ENCODE measurements around the gene EFS. TPM values are rescaled to one million over a fixed set of nuclear protein-coding genes. Genes with fewer than 3 reads are reported as not detected.

Gene EFS
- total RNA-seq, 1 experiment from 2014 or later, result 0.14 TPM

- BruUV-seq (replicated peaks), result no TSS peak
- H3K4me3 Mint-ChIP-seq (ENCODE audit: unreplicated experiment), result no peak overlapping the region
- Histone ChIP-seq H3K36me3 (ENCODE audit: control insufficient read depth, insufficient read depth, low read length) (no peaks in the 10 kb centered on the region), H3K4me1 (no peaks in the 10 kb centered on the region), H3K4me3 (ENCODE audit: low read depth, low read length) (no peak overlapping the region), H3K9me3 (no peaks in the 10 kb centered on the region), H3K27me3 (replicated peaks; ENCODE audit: control insufficient read depth, insufficient read depth, low read length) (no peaks in the 10 kb centered on the region; the same call in 1 of the 2 replicates)
- H3K4me1 Mint-ChIP-seq (ENCODE audit: low read depth, unreplicated experiment), result no peaks in the 10 kb centered on the region
- CTCF ChIA-PET, result no interaction called here
- H3K27ac Mint-ChIP-seq (ENCODE audit: unreplicated experiment), result no peak overlapping the region
- DNase-seq, result no peak
- H3K27me3 Mint-ChIP-seq (ENCODE audit: insufficient read depth, unreplicated experiment), result peaks cover 14% of the 10 kb centered on the region
- H3K9me3 Mint-ChIP-seq (ENCODE audit: unreplicated experiment), result no peaks in the 10 kb centered on the region
- POLR2A ChIA-PET, result no interaction called here
- intact Hi-C loops (cut with micrococcal nuclease; ENCODE audit: unreplicated experiment), result loop anchor here (5.0 kb wide), 1 partner anchor 689 kb away; no protein-coding TSS in a partner anchor
- TF ChIP-seq CTCF (IDR thresholded peaks at IDR 0.05; ENCODE audit: insufficient read depth in 1 of 2, low read depth in 1 of 2, low read length in 1 of 2, severe bottlenecking in 1 of 2, unreplicated experiment in 1 of 2), result no peak
- H3K36me3 Mint-ChIP-seq (ENCODE audit: insufficient read depth, unreplicated experiment), result no peaks in the 10 kb centered on the region
Observed at GRCh38 chr14:23377573-23378563, 12.9 kb upstream of the EFS start.

GRCh38 chr14:23377198-23377550 is 12.2 kb upstream of the EFS start:
- H3K9me3 Mint-ChIP-seq (ENCODE audit: unreplicated experiment), result no peaks in the 10 kb centered on the region
- H3K36me3 Mint-ChIP-seq (ENCODE audit: insufficient read depth, unreplicated experiment), result no peaks in the 10 kb centered on the region
- BruUV-seq (replicated peaks), result no TSS peak
- H3K4me1 Mint-ChIP-seq (ENCODE audit: low read depth, unreplicated experiment), result no peaks in the 10 kb centered on the region
- H3K27me3 Mint-ChIP-seq (ENCODE audit: insufficient read depth, unreplicated experiment), result peaks cover 15% of the 10 kb centered on the region
- TF ChIP-seq CTCF (IDR thresholded peaks at IDR 0.05; ENCODE audit: insufficient read depth in 1 of 2, low read depth in 1 of 2, low read length in 1 of 2, severe bottlenecking in 1 of 2, unreplicated experiment in 1 of 2), result no peak
- Histone ChIP-seq H3K9me3 (no peaks in the 10 kb centered on the region), H3K27me3 (replicated peaks; ENCODE audit: control insufficient read depth, insufficient read depth, low read length) (no peaks in the 10 kb centered on the region; the same call in 1 of the 2 replicates), H3K36me3 (ENCODE audit: control insufficient read depth, insufficient read depth, low read length) (no peaks in the 10 kb centered on the region), H3K4me3 (ENCODE audit: low read depth, low read length) (no peak overlapping the region), H3K4me1 (no peaks in the 10 kb centered on the region)
- intact Hi-C loops (cut with micrococcal nuclease; ENCODE audit: unreplicated experiment), result loop anchor here (5.0 kb wide), 1 partner anchor 690 kb away; no protein-coding TSS in a partner anchor
- POLR2A ChIA-PET, result no interaction called here
- no peak overlapping the region for H3K4me3 Mint-ChIP-seq (ENCODE audit: unreplicated experiment)
- CTCF ChIA-PET, result no interaction called here
- DNase-seq, result no peak
- no peak overlapping the region for H3K27ac Mint-ChIP-seq (ENCODE audit: unreplicated experiment)

GRCh38 chr14:23376482-23377197 is 11.7 kb upstream of the EFS start, which contains the start of gene CMTM5:
Gene CMTM5 (plus strand): TSS chr14:23377046. CDS start chr14:23377252, 206 bp downstream.
- no peak for TF ChIP-seq CTCF (IDR thresholded peaks at IDR 0.05; ENCODE audit: insufficient read depth in 1 of 2, low read depth in 1 of 2, low read length in 1 of 2, severe bottlenecking in 1 of 2, unreplicated experiment in 1 of 2)
- Mint-ChIP-seq H3K4me1 (ENCODE audit: low read depth, unreplicated experiment) (no peaks in the 10 kb centered on the region), H3K27me3 (ENCODE audit: insufficient read depth, unreplicated experiment) (peaks cover 15% of the 10 kb centered on the region), H3K9me3 (ENCODE audit: unreplicated experiment) (no peaks in the 10 kb centered on the region), H3K27ac (ENCODE audit: unreplicated experiment) (no peak within 1 kb of the TSS), H3K4me3 (ENCODE audit: unreplicated experiment) (no peak within 1 kb of the TSS), H3K36me3 (ENCODE audit: insufficient read depth, unreplicated experiment) (no peaks in the 10 kb centered on the region)
- no peak for DNase-seq
- Histone ChIP-seq H3K36me3 (ENCODE audit: control insufficient read depth, insufficient read depth, low read length) (no peaks in the 10 kb centered on the region), H3K4me3 (ENCODE audit: low read depth, low read length) (no peak within 1 kb of the TSS), H3K9me3 (no peaks in the 10 kb centered on the region), H3K4me1 (no peaks in the 10 kb centered on the region), H3K27me3 (replicated peaks; ENCODE audit: control insufficient read depth, insufficient read depth, low read length) (no peaks in the 10 kb centered on the region; the same call in 1 of the 2 replicates)
- intact Hi-C loops (cut with micrococcal nuclease; ENCODE audit: unreplicated experiment), result loop anchor here (5.0 kb wide), 1 partner anchor 691 kb away; no protein-coding TSS in a partner anchor
- BruUV-seq (replicated peaks), result no TSS peak
- CTCF ChIA-PET, result no interaction called here
- POLR2A ChIA-PET, result no interaction called here
